Measurements from ENCODE around the gene RTEL1.
A peak's percentile ranks its signal among the peaks of the same experiment; 100 is the strongest.

Gene RTEL1

DNA sequence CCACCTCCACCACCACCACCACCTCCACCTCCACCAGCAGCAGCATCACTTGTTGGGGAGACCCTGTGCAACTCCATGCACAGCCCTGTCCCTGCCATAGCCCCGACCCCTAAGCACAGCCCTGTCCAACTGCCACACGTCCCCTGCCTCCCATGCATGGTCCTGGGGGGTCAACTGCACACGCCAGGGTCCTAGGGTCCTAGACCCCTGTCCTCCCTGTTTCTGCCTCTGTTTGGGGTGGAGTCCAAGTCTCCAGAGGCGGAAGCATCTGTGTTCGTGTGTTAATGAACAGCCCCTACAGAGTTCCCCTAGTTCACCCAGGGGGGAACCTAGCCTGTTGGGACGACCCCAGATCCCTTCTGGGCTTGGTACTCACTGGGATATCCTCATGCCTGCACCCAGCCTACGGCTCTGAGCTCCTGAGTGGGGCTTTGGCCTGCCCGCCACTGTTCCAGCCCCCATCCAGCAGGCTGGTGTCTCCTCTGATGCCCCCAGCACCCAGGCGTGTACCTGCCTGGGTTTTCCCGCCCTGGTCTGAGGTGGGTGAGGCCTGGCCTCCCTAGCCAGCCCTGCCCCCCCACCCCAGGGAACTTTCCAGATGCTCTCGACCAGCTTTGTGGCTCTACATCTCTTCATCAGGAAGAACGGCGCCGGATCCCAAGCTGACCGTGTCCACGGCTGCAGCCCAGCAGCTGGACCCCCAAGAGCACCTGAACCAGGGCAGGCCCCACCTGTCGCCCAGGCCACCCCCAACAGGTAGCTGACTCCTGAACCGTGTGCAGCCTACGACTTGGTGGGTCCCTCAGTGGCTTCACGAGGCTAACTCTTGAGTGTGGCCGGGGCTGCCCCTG, 35.8 kb downstream of the RTEL1 start:
- no peak overlapping the region; the same call in 1 of the 2 replicates for H3K27ac ChIP-seq
- no peak for TF ChIP-seq ZFX (IDR thresholded peaks at IDR 0.05; ENCODE audit: borderline replicate concordance)
- TF ChIP-seq, protein P1, sequence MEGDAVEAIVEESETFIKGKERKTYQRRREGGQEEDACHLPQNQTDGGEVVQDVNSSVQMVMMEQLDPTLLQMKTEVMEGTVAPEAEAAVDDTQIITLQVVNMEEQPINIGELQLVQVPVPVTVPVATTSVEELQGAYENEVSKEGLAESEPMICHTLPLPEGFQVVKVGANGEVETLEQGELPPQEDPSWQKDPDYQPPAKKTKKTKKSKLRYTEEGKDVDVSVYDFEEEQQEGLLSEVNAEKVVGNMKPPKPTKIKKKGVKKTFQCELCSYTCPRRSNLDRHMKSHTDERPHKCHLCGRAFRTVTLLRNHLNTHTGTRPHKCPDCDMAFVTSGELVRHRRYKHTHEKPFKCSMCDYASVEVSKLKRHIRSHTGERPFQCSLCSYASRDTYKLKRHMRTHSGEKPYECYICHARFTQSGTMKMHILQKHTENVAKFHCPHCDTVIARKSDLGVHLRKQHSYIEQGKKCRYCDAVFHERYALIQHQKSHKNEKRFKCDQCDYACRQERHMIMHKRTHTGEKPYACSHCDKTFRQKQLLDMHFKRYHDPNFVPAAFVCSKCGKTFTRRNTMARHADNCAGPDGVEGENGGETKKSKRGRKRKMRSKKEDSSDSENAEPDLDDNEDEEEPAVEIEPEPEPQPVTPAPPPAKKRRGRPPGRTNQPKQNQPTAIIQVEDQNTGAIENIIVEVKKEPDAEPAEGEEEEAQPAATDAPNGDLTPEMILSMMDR (IDR thresholded peaks at IDR 0.05), result no peak

DNA sequence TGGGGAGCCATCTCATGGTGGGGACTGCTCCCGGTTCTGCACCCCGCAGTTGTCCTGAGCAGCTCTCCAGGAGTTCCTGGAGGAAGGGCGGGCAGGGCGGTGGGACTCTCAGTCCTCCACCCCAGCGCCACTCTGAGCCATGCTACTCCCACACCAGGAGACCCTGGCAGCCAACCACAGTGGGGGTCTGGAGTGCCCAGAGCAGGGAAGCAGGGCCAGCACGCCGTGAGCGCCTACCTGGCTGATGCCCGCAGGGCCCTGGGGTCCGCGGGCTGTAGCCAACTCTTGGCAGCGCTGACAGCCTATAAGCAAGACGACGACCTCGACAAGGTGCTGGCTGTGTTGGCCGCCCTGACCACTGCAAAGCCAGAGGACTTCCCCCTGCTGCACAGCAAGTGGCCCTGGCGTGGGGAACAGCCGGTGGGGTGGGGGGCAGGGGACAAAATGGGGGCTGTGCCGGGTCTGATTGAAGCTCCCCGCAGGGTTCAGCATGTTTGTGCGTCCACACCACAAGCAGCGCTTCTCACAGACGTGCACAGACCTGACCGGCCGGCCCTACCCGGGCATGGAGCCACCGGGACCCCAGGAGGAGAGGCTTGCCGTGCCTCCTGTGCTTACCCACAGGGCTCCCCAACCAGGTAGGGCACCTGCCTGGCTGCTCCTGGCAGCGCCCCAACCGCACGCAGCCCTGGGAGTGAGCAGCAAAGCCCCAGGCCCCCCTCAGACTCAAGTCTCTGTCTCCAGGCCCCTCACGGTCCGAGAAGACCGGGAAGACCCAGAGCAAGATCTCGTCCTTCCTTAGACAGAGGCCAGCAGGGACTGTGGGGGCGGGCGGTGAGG, 36.7 kb downstream of the RTEL1 start:
- TF ChIP-seq, protein P1 (IDR thresholded peaks at IDR 0.05), result no peak
- TF ChIP-seq ZFX (IDR thresholded peaks at IDR 0.05; ENCODE audit: borderline replicate concordance), result no peak
- peak overlapping the region; percentile 32; the same call in 1 of the 2 replicates for H3K27ac ChIP-seq

DNA sequence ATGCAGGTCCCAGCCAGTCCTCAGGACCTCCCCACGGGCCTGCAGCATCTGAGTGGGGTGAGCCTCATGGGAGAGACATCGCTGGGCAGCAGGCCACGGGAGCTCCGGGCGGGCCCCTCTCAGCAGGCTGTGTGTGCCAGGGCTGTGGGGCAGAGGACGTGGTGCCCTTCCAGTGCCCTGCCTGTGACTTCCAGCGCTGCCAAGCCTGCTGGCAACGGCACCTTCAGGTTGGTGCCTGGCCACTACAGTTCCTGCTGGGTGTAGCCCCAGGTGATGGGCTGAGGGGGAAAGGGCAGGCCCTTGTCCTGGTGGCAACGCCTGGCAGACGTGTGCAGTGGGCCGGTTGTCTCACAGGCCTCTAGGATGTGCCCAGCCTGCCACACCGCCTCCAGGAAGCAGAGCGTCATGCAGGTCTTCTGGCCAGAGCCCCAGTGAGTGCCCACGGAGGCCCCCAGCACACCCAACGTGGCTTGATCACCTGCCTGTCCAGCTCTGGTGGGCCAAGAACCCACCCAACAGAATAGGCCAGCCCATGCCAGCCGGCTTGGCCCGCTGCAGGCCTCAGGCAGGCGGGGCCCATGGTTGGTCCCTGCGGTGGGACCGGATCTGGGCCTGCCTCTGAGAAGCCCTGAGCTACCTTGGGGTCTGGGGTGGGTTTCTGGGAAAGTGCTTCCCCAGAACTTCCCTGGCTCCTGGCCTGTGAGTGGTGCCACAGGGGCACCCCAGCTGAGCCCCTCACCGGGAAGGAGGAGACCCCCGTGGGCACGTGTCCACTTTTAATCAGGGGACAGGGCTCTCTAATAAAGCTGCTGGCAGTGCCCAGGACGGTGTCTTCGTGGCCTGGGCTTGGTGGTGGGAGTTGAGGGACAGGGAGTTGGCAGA, 37.6 kb downstream of the RTEL1 start:
- no peak for TF ChIP-seq ZFX (IDR thresholded peaks at IDR 0.05; ENCODE audit: borderline replicate concordance)
- TF ChIP-seq, protein P1 (IDR thresholded peaks at IDR 0.05), result no peak
- peak overlapping the region; percentile 32 for H3K27ac ChIP-seq

DNA sequence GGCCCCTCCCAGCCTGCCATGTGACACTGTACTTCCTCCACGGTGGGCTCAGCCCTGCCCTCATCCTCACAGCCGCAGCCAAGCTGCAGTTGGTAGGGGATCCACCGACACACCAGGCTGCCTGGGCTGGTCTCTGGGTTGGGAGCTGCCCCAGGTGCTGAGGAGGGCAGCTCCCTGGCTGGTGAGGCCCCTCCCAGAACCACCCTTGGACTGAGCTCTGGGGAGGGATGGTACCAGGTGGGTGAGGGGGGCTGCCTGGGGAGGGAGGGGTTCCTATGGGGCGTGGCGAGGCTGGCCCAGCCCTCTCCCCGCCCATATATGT, 38.2 kb downstream of the RTEL1 start:
- TF ChIP-seq ZFX (IDR thresholded peaks at IDR 0.05; ENCODE audit: borderline replicate concordance), result no peak
- TF ChIP-seq, protein P1 (IDR thresholded peaks at IDR 0.05), result no peak
- H3K27ac ChIP-seq, result peak overlapping the region; percentile 32

DNA sequence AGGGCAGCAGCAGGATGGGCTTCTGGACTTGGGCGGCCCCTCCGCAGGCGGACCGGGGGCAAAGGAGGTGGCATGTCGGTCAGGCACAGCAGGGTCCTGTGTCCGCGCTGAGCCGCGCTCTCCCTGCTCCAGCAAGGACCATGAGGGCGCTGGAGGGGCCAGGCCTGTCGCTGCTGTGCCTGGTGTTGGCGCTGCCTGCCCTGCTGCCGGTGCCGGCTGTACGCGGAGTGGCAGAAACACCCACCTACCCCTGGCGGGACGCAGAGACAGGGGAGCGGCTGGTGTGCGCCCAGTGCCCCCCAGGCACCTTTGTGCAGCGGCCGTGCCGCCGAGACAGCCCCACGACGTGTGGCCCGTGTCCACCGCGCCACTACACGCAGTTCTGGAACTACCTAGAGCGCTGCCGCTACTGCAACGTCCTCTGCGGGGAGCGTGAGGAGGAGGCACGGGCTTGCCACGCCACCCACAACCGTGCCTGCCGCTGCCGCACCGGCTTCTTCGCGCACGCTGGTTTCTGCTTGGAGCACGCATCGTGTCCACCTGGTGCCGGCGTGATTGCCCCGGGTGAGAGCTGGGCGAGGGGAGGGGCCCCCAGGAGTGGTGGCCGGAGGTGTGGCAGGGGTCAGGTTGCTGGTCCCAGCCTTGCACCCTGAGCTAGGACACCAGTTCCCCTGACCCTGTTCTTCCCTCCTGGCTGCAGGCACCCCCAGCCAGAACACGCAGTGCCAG, 38.7 kb downstream of the RTEL1 start, which contains the start of gene TNFRSF6B:
TSS of gene TNFRSF6B (plus strand) at position 25 of the 729 bp plus-strand sequence. CDS start at position 141, 116 bp downstream.
- TF ChIP-seq, protein P1 (IDR thresholded peaks at IDR 0.05), result no peak
- no peak for TF ChIP-seq ZFX (IDR thresholded peaks at IDR 0.05; ENCODE audit: borderline replicate concordance)
- peak within 1 kb of the TSS; percentile 32 for H3K27ac ChIP-seq

DNA sequence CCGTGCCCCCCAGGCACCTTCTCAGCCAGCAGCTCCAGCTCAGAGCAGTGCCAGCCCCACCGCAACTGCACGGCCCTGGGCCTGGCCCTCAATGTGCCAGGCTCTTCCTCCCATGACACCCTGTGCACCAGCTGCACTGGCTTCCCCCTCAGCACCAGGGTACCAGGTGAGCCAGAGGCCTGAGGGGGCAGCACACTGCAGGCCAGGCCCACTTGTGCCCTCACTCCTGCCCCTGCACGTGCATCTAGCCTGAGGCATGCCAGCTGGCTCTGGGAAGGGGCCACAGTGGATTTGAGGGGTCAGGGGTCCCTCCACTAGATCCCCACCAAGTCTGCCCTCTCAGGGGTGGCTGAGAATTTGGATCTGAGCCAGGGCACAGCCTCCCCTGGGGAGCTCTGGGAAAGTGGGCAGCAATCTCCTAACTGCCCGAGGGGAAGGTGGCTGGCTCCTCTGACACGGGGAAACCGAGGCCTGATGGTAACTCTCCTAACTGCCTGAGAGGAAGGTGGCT, 39.3 kb downstream of the RTEL1 start:
- TF ChIP-seq, protein P1 (IDR thresholded peaks at IDR 0.05), result no peak
- TF ChIP-seq ZFX (IDR thresholded peaks at IDR 0.05; ENCODE audit: borderline replicate concordance), result no peak
- peak overlapping the region; percentile 32; the same call in 1 of the 2 replicates for H3K27ac ChIP-seq

Data from 22Rv1 (cell line).